HFF-Myc (cell line): ENCODE measurements around the gene PARVB.
A peak's percentile ranks its signal among the peaks of the same experiment; 100 is the strongest.

Experiments used
- DNase-seq: peaks from one replicate; pipeline ENCODE4 v3.0.0-alpha.2; 2011; ENCODE audit warnings: low read depth; ENCODE audit errors: extremely low read depth
- H3K4me3 ChIP-seq: replicated peaks from 2 replicates; pipeline ENCODE4 v1.5.1; 2011; ENCODE audit warnings: low read depth, mild to moderate bottlenecking, control low read depth, low read length
- TF ChIP-seq, protein P1 (sequence below): IDR thresholded peaks from 2 replicates; pipeline ENCODE4 v1.5.1; 2012; ENCODE audit warnings: mild to moderate bottlenecking, low read depth, low read length, control low read depth; ENCODE audit errors: missing control alignments

Gene PARVB

DNA sequence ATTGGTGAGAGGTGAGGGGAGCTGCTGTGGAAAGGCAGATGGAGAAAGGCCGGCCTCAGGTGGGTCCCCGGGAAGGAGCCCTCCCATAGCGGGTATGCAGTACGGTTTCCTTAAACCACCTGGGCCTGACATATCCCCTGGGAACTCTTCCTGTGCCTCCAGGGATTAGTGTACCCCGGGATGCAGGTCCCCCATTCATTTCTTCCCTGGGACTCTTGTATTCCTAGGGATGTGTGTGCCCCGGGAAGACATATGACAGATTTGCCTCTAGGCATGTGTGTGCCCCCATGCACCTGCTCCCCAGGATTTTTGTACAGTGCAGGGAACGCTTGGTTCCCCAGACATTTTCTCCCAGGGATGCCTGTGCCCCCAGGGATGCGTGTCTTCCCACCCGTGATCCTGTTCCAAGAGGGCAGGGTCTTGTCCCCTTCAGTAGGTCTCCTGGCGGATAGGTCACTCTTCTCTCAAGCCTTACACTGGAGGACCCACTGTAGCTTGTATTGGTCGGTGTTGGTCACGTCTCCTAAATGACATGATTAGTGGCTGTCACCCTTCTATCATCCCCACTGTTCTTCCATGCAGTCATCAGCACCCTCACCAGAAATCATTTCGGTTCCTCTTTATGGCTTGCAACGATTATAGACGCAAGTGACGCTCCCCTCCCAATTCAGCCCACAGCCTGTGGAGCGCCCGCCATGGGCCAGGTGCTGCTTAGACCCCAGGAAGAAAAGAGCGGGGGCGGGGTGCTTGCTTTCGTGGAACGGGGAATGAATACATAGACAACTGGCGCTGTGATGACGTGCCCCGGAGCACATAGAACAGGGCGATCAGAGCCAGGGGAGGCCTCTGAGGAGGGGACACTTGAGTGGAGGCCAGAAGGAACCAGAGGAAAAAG, 1.3 kb downstream of the PARVB start:
- DNase-seq, result no peak
- TF ChIP-seq, protein P1, sequence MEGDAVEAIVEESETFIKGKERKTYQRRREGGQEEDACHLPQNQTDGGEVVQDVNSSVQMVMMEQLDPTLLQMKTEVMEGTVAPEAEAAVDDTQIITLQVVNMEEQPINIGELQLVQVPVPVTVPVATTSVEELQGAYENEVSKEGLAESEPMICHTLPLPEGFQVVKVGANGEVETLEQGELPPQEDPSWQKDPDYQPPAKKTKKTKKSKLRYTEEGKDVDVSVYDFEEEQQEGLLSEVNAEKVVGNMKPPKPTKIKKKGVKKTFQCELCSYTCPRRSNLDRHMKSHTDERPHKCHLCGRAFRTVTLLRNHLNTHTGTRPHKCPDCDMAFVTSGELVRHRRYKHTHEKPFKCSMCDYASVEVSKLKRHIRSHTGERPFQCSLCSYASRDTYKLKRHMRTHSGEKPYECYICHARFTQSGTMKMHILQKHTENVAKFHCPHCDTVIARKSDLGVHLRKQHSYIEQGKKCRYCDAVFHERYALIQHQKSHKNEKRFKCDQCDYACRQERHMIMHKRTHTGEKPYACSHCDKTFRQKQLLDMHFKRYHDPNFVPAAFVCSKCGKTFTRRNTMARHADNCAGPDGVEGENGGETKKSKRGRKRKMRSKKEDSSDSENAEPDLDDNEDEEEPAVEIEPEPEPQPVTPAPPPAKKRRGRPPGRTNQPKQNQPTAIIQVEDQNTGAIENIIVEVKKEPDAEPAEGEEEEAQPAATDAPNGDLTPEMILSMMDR, result no peak
- peak overlapping the region; percentile 77 for H3K4me3 ChIP-seq

DNA sequence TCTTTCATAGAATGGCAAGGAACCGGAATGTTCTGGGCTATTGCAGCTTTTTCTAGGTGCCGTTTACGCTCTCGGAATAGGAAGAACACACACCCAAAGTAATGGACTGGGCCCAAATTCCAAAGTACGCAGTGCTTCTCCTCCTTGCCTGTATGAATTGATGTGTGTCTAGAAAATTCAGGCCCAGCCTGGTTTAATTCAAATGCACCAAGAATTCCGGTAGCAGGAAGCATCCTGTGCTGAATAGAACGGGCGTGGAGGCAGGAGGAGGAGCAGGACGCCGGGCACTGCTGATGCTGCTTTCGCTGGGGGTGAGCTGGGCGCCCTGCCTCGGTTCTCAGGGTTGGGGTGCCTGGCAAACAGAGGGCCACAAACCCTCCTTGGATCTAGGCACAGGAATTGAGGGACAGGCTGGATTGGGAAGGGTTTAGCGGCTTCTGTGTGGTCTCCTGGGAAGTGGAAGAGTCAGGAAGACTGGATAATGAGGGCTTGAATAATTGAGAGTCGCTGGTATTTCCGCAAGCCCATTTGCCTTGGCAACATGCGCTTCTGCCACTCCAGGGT, 2.0 kb downstream of the PARVB start:
- no peak for DNase-seq
- TF ChIP-seq, protein P1, result no peak
- no peak overlapping the region; the same call in 1 of the 2 replicates for H3K4me3 ChIP-seq

DNA sequence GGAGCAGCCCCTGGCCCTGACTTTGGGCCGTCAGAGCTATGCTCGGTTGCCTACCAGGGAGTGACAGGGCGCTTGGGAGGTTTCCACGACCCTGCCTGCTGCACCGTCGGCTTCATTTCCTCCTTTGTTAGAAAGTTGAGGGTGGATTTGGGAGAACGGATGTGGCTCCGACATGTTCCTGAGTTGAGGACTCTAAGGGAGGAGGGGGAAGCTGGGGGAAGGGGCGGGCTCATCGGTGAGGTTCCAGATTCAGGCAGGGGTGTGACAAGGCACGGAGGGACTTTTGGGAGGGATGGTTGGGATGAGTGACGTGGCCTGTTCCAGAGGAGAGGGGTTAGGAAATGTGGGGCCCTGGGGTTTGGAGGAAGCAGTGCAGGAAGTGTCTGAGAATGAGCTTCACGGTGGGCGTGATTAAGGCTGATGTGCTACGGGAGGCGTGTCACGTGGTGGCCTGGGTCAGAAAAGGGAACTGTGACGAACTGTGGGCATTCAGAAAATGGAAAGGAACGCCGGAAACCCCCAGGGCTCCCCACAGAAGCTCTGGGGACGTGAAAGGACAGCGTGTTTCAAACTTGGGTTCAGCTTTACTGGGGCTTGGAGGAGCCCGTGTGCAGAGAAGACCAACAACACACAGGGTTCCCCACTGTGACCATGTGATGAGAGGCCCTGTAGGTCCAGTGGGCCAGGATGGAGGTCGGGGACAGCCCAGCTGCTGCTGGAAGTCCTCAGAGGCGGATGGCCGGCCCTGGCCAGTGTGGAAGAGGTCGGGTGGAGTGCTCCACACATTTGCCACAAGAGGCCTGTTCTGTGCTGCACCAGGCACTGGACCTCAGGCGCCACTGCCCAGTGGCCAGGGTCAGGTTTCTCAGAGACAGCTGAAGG, 2.8 kb downstream of the PARVB start:
- H3K4me3 ChIP-seq, result no peak overlapping the region
- no peak for DNase-seq
- TF ChIP-seq, protein P1, result no peak

DNA sequence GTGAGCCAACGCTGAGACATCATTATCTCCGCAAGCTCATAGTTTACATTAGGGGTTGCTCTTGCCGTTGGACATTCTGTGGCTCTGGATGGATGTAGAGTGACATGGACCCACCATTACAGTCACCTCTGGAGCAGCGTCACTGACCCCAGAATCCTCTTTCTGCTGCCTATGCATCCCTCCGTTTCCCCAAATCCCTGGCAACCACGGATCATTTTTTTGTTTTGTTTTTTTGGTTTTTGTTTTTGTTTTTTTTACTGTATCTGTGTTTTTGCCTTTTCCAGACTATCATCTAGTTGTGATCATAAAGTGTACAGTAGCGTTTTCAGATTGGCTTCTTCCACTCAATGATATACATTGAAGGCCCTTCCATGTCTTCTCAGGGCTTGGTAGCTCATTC, 4.0 kb downstream of the PARVB start:
- H3K4me3 ChIP-seq, result no peak overlapping the region
- TF ChIP-seq, protein P1, result no peak
- DNase-seq, result no peak

DNA sequence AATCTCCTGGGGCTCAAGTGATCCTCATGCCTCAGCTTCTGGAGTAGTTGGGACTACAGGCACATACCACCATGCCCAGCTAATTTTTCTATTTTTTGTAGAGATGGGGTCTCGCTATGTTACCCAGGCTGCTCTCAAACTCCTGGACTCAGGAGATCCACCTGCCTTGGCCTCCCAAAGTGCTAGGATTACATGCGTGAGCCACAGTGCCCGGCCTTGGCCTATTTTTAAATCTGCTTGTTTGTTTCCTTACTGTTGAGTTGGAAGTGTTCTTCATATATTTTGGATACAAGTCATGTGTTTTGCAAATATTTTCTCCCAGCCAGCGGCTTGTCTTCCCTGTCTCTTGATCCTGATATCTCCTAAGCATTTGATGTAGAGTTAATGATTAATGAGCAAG, 5.0 kb downstream of the PARVB start:
- no peak for DNase-seq
- TF ChIP-seq, protein P1, result no peak
- H3K4me3 ChIP-seq, result no peak overlapping the region

DNA sequence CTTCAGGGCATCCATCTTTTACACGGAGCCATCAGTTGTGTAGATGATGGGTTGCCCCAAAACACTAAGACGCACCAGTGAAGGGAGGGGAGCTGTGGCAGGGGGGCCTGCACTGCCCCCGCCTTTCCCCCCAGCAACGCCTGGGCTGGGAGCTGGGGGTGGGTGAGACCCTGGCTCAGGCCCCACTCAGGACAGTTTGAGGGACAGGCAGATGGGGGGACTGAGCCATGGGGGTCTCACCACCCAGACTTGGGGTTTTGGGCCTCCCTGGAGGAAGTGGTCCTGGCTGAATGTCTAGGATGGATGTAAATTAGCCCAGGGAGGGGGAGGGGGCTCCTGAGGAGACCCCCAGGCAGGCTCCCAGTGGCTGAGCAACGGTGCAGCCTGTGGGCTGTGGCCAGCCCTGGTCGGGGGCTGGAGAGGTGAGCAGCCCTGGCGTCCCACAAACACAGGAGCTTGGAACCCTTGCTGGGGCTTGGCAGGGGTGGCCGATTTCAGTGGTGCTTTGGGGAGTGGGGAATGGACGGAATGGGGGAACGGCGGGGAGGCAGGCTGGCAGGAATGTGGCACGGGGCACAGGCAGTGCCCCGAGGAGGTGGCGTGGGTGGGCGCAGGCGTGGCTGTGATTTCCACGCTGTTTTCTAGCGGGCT, 6.1 kb downstream of the PARVB start:
- DNase-seq, result no peak
- no peak overlapping the region for H3K4me3 ChIP-seq
- TF ChIP-seq, protein P1, result no peak
